ENCODE measurements around the gene C14orf119. TPM values are rescaled to one million over a fixed set of nuclear protein-coding genes. Genes with fewer than 3 reads are reported as not detected.

Gene C14orf119
- total and polyA plus RNA-seq, 8 donors, result 52.6 to 67.6 (median 63.5) TPM

DNA sequence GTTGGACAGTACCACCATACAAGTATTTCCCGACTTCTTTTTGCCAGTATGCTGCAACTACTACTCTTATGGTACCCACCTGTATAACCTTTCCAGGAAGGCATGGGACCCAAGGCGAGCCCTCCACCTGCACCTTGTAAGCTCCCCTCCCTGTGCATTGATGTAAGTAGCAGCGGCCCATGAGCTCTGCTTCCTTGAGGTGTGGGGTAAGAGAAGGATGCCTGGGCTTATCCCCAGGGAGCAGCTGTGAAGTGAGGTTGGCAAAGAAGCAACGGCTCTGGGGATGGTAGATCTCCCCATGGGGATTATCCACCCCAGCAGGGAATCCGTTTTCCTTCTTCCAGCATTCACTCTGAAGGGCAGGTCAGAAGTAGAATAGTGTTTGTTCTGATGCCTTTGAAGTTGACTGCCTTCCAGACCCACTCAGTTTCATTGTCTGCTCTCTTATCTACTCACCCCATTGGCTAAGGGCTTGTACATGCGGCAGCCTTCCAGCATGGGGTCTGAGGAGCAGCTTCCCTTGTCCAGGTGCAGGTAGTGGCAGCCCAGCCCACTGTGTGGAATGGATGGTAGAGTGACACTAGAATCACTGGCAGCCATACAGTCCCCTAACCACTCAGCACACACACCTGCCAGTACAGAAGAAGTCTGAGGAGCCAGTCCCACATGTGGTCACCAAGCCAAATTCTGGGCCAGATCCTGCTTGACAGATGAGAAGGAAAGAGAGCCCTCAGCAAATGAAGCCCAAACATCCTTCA lies 6.1 kb downstream of the C14orf119 start:
- H3K36me3 ChIP-seq, result peaks cover 0 to 19% of the 10 kb centered on the region in 2 donors
- H3K4me3 ChIP-seq, result no peak overlapping the region
- intact Hi-C loops (cut with DNase I), result no loop called here
- H3K4me1 ChIP-seq, result peaks cover 5 to 43% of the 10 kb centered on the region in 2 donors
- no peak overlapping the region for H3K27ac ChIP-seq
- no peaks in the 10 kb centered on the region for H3K9me3 ChIP-seq
- ATAC-seq, result no peak
- DNase-seq, result no peak
- H3K27me3 ChIP-seq, result no peaks in the 10 kb centered on the region
- TF ChIP-seq CTCF (IDR thresholded peaks at IDR 0.05), result no peak

DNA sequence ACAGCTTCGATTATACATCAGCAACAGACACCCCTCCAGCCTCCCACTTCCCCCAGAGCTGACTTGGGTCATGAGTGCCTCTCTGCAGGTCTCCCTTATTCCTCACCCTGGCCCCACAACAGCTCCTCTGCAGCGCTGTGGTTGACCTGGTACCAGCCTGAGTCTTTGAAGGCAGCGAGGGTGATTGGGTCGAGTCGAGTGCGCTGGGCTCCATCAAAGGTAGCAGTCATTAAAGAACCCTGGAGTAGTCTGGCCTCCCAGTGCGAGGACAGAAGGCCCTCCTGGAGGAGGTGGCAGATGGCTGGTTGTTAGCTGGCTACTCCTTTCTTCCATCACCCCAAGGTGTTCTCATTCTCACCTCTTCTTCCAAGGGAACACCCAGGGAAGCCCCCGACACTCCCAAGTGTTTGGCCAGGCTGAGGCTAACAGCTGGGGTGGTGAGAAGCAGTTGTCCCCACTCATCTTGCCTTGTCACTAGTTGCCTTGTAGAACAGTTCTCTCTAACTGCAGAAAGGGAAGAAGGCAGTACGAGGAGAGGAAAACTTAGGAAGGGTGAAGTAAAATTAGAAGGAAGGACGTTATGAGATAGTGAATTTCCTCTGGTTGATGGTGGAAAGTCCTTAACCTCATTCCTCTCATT lies 6.8 kb downstream of the C14orf119 start:
- DNase-seq (no peak), ATAC-seq (no peak)
- Histone ChIP-seq H3K27ac (no peak overlapping the region), H3K27me3 (no peaks in the 10 kb centered on the region), H3K36me3 (peaks cover 0 to 19% of the 10 kb centered on the region in 2 donors), H3K9me3 (no peaks in the 10 kb centered on the region), H3K4me1 (peaks cover 0 to 36% of the 10 kb centered on the region in 2 donors), H3K4me3 (no peak overlapping the region)
- no peak for TF ChIP-seq CTCF (IDR thresholded peaks at IDR 0.05)
- intact Hi-C loops (cut with DNase I), result no loop called here

GRCh38 chr14:23102801-23103200 lies 7.5 kb downstream of the C14orf119 start:
- Histone ChIP-seq H3K9me3 (no peaks in the 10 kb centered on the region), H3K4me3 (no peak overlapping the region), H3K4me1 (peaks cover 0 to 29% of the 10 kb centered on the region in 2 donors), H3K27ac (no peak overlapping the region), H3K36me3 (peaks cover 0 to 15% of the 10 kb centered on the region in 2 donors), H3K27me3 (no peaks in the 10 kb centered on the region)
- intact Hi-C loops (cut with DNase I), result no loop called here
- no peak for ATAC-seq
- DNase-seq, result no peak
- no peak for TF ChIP-seq CTCF (IDR thresholded peaks at IDR 0.05)

GRCh38 chr14:23103581-23103980 lies 8.3 kb downstream of the C14orf119 start:
- no peaks in the 10 kb centered on the region for H3K9me3 ChIP-seq
- peaks cover 0 to 7% of the 10 kb centered on the region in 2 donors for H3K36me3 ChIP-seq
- H3K27ac ChIP-seq, result no peak overlapping the region
- intact Hi-C loops (cut with DNase I), result no loop called here
- TF ChIP-seq CTCF (IDR thresholded peaks at IDR 0.05), result no peak
- peaks cover 0 to 21% of the 10 kb centered on the region in 2 donors for H3K4me1 ChIP-seq
- no peak for ATAC-seq
- no peak for DNase-seq
- no peak overlapping the region for H3K4me3 ChIP-seq
- H3K27me3 ChIP-seq, result no peaks in the 10 kb centered on the region

DNA sequence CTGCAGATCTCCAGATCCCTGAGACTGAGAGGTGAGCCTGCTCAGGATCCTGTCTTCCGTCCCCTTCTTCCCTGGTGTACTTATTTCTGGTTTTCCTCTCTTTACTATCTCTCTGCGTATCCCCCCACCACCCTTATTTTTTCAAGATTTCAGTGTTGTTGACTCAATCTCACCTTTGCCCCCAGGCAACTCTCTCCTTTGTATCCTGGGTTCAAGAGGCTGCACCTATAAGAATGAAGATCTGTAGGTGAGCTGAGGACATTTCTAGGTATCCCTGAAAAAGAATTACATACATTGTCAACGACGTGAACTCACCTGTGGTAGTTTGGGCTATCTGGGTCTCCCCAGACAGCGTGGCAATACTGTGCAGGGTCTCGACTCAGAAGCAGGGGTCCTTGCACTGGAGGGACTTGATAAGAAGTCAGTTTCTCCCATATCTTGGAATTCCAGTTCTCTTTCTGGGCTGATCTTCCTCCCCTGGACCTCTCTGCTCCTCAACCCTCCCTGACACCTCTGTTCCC lies 8.8 kb downstream of the C14orf119 start:
- no peaks in the 10 kb centered on the region for H3K27me3 ChIP-seq
- TF ChIP-seq CTCF (IDR thresholded peaks at IDR 0.05), result no peak
- peaks cover 0 to 16% of the 10 kb centered on the region in 2 donors for H3K4me1 ChIP-seq
- H3K9me3 ChIP-seq, result no peaks in the 10 kb centered on the region
- H3K36me3 ChIP-seq, result peaks cover 0 to 1% of the 10 kb centered on the region in 2 donors
- no peak overlapping the region for H3K27ac ChIP-seq
- ATAC-seq (no peak), DNase-seq (no peak)
- no peak overlapping the region for H3K4me3 ChIP-seq
- intact Hi-C loops (cut with DNase I), result no loop called here

Measured in left lung (tissue), 10 donors.